ENCODE data around the gene NELFB. TPM values are rescaled to one million over a fixed set of nuclear protein-coding genes. Genes with fewer than 3 reads are reported as not detected.
A peak's percentile ranks its signal among the peaks of the same experiment; 100 is the strongest.

NELFB gene
- total RNA-seq, 1 donor from 2014 or later, result 47.7 TPM

DNA sequence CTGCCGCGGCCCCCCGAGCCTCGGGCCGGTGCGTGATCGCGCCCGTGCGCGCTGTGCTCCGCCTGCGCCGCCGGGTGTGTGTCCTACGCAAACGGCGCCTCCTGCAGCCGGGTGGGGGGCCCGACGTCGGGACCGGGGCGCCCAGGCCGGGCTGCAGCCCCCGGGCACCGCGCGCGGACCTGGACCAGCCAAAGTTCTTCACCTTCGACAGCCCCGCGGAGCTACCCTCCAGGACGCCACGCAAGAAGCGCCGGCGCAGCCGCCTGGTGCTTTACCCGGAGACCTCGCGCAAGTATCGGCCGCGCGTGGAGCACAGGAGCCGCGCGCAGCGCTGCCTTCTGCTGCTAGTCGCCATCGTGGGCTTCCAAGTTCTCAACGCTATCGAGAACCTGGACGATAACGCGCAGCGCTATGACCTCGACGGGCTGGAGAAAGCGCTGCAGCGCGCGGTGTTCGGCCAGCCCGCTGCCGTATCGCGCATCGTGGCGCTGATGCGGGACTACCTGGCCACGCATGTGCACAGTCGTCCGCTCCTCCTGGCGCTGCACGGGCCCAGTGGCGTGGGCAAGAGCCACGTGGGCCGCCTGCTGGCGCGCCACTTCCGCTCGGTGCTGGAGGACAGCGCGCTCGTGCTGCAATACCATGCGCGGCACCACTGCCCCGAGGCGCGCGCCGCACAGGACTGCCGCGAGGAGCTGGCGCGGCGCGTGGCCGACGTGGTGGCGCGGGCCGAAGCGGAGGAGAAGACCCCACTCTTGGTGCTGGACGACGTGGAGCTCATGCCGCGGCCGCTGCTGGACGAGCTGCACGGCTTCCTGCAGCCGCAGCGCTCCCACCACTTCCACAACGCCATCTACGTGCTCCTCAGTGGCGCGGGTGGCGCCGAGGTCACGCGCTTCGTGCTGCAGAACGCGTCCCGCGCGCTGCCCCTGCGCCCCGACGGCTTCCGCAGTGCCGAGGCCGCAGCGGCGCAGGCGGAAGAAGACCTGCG is 23.9 kb downstream of the NELFB start:
- no peak for DNase-seq (ENCODE audit: low read depth)
- TF ChIP-seq, protein P1, sequence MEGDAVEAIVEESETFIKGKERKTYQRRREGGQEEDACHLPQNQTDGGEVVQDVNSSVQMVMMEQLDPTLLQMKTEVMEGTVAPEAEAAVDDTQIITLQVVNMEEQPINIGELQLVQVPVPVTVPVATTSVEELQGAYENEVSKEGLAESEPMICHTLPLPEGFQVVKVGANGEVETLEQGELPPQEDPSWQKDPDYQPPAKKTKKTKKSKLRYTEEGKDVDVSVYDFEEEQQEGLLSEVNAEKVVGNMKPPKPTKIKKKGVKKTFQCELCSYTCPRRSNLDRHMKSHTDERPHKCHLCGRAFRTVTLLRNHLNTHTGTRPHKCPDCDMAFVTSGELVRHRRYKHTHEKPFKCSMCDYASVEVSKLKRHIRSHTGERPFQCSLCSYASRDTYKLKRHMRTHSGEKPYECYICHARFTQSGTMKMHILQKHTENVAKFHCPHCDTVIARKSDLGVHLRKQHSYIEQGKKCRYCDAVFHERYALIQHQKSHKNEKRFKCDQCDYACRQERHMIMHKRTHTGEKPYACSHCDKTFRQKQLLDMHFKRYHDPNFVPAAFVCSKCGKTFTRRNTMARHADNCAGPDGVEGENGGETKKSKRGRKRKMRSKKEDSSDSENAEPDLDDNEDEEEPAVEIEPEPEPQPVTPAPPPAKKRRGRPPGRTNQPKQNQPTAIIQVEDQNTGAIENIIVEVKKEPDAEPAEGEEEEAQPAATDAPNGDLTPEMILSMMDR (conservative IDR thresholded peaks at IDR 0.05; ENCODE audit: low read depth, low read length), result no peak
- peak overlapping the region; percentile 69 for H3K4me3 ChIP-seq (ENCODE audit: low read depth, low read length)

DNA sequence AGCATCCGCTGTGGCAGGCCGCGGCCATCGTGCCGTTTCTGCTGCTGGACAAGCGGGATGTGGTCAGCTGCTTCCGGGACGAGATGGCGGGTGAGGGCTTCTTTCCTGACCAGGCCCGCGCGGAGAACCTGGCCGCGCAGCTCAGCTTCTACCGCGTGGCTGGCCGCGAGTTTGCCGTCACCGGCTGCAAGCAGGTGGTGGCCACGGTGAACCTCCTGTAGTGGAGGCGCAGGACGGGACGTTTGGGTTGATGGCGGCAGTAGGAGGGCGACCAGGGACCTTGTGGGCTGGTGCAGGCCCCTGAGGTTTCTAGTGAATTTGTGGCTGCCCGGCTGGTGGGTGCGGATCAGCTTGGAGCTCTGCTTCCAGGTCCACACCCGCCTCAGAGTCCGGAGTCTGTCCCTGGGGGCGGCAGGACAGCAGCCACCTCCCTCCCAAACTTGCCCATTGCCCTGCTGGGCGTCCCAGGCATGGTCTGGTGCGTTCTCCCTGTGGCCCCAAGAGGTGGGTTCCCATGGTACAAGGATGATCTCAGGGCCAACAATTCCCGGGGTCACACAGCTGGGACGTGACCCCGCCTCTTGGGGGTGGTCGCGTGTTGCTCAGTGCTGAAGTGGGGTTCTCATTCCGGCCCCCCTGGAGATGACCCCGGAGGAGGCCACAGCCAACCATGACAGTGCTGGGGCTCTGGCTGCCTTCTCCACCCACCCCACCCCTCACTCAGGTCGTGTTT is 24.8 kb downstream of the NELFB start:
- TF ChIP-seq, protein P1 (conservative IDR thresholded peaks at IDR 0.05; ENCODE audit: low read depth, low read length), result no peak
- no peak overlapping the region for H3K4me3 ChIP-seq (ENCODE audit: low read depth, low read length)
- no peak for DNase-seq (ENCODE audit: low read depth)

DNA sequence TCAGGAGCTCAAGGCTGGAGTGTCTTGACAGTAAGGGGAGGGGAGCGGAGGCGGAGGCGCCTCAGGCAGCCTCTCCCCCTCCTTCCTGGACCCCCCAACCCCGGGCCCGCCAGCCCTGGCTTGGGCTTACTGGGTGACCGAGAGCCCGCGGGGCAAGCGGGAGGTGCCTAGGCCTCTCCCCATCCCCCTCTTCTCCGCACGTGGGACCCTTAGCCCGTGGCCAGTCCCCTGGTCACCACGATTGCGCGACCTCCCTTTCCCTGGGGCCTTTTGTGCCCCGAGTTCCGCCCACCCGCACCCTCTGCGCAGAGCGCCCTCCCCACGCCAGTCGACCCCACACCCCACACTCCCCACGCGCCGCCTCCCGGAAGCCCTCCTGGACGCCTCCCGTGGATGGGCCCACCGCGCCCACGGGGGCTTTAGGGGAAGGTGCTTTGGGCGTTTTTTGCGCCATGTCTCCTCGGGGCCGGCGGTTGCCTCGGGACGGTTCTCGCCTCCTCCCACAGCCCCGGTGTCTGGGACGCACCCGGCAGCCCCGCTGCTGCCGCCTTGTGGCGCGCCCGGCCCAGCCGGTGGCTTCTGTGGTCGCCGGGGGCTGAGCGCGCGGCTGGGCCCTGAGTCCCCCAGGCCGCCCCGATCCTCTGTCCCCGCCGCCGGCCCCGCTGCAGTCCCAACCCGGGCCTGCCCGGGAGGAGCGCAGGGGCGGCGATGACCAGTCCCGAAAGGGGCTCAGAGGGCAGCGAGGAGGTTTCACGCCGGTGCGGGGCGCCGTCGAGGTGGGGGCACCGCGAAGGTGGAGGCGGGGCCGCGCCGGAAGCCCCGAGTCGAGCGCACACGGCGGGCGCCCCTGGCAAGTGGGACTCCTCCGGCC is 25.6 kb downstream of the NELFB start:
- no peak overlapping the region for H3K4me3 ChIP-seq (ENCODE audit: low read depth, low read length)
- TF ChIP-seq, protein P1 (conservative IDR thresholded peaks at IDR 0.05; ENCODE audit: low read depth, low read length), result no peak
- no peak for DNase-seq (ENCODE audit: low read depth)

DNA sequence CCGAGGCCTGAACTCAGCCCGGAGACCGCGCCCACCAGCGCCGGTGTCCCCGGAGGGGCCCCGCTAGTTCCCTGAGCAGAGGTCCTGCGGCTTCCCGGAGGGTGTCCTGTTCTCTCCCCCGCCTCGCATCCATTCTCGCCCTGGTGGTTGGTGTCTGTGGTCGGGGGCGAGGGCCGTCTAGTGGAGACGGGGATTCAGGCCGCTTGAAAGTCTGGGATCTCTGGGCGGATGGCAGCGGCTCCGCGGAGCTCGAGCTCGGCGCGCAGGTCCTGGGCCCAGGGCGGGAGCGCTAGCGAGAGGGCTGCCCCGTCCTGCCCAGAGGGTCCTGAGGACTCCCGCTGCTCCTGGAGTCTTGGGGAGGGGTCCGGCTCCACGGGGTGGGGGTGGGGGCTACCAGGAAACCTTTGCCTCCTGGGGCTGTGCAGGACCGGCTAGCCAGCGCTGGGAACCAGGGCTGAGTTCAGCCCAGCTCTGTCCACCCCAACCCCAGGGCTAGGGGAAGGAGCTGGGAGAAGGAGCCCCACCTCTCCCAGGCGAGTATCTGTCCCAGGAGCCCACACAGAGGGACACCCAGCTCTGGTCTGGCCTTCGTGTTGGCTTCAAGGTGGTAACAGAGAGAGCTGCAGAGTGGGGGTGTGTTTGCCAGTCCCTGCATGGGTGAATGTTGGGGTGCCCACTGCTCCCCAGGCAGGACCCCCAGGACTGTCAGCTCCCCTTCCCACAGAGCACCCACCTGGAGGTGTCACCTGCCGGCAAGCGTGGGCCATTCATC is 26.4 kb downstream of the NELFB start:
- H3K4me3 ChIP-seq (ENCODE audit: low read depth, low read length), result no peak overlapping the region
- DNase-seq (ENCODE audit: low read depth), result no peak
- TF ChIP-seq, protein P1 (conservative IDR thresholded peaks at IDR 0.05; ENCODE audit: low read depth, low read length), result no peak

DNA sequence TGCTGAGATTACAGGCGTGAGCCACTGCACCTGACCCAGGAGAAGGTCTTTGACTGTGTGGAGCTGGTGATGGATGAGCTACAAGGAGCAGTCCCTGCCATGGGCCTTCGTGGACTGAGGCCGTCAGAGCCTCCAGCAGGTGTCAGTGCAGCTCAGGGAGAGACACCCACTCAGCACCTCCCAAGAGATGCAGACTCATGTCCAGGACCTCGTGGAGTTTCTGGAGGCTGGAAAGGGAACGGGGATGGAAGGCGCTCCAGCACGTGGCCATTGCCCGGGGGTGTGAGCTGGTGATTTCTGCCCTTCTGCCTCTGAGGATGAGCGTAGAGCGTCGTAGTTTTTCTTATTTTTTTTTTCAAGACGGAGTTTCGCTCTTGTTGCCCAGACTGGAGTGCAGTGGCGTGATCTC is 31.9 kb downstream of the NELFB start:
- no peak for DNase-seq (ENCODE audit: low read depth)
- TF ChIP-seq, protein P1 (conservative IDR thresholded peaks at IDR 0.05; ENCODE audit: low read depth, low read length), result peak; percentile 76
- no peak overlapping the region for H3K4me3 ChIP-seq (ENCODE audit: low read depth, low read length)

DNA sequence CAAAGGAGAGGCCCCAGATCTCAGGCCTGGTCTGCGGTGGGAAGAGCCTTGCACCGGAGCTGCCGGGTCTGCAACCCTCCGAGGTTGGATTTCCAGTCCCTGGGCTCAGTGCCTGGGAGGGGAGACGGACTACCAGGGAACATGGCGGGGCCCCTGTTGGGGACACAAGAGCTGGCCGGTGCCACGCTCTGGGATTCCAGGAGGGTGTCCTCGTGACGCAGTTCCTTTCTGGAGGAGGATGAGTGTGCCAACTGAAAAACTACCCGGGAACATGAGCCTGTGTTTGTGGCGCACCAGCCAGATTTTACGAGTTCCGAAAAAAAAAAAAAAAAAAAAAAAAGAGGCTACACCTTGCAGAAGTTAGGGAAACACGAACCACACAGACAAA is 38.0 kb downstream of the NELFB start:
- no peak for DNase-seq (ENCODE audit: low read depth)
- TF ChIP-seq, protein P1 (conservative IDR thresholded peaks at IDR 0.05; ENCODE audit: low read depth, low read length), result no peak

More for the DNA sequence above, 38.0 kb downstream of the NELFB start:
- no peak overlapping the region for H3K4me3 ChIP-seq (ENCODE audit: low read depth, low read length)
